Gastroesophageal sphincter (tissue), 3 donors: ENCODE measurements around the gene CCDC91.

Experiments
- CTCF ChIP-seq, 4 experiments: fragments of 200-600 bp in 2 of 4; fragments of 450-650 bp in 2 of 4; sonication (generic) in 1 of 4; IDR thresholded peaks; one replicate each; pipeline ENCODE4 v1.5.1; 2017 to 2019; ENCODE audit warnings: antibody characterized with exemption in 4 of 4, mild to moderate bottlenecking in 2 of 4, moderate library complexity in 2 of 4
- EP300 ChIP-seq: sonication (generic); formaldehyde crosslinking; IDR thresholded peaks from one replicate; pipeline ENCODE4 v1.6.1; 2017; ENCODE audit warnings: antibody characterized with exemption, mild to moderate bottlenecking
- POLR2A ChIP-seq, 2 donors: fragments of 450-650 bp; IDR thresholded peaks; one replicate each; pipeline ENCODE4 v1.6.1; 2017; ENCODE audit warnings: antibody characterized with exemption in 2 of 2, mild to moderate bottlenecking in 2 of 2, moderate library complexity in 1 of 2

GRCh38 chr12:28550757-28551704 lies 360.8 kb downstream of the CCDC91 start:
- TF ChIP-seq CTCF (IDR thresholded peaks at IDR 0.05) = no peak
- TF ChIP-seq POLR2A (IDR thresholded peaks at IDR 0.05) = no peak
- TF ChIP-seq EP300 = no peak
